Ramos (cell line): ENCODE data around the gene RGN.
"Not testable (repeated sequence)": the region's sequence is repeated elsewhere in the genome, so short reads cannot be mapped to it uniquely, and the experiment has no call there.

Experiments
- in situ Hi-C: fragments of 300-500 bp; cut with MboI; formaldehyde crosslinking; loops from one replicate; pipeline ENCODE4 v1.14.3; 2022; ENCODE audit warnings: low sequenced_read_pairs; ENCODE audit not compliant: unreplicated experiment

The RGN gene

DNA sequence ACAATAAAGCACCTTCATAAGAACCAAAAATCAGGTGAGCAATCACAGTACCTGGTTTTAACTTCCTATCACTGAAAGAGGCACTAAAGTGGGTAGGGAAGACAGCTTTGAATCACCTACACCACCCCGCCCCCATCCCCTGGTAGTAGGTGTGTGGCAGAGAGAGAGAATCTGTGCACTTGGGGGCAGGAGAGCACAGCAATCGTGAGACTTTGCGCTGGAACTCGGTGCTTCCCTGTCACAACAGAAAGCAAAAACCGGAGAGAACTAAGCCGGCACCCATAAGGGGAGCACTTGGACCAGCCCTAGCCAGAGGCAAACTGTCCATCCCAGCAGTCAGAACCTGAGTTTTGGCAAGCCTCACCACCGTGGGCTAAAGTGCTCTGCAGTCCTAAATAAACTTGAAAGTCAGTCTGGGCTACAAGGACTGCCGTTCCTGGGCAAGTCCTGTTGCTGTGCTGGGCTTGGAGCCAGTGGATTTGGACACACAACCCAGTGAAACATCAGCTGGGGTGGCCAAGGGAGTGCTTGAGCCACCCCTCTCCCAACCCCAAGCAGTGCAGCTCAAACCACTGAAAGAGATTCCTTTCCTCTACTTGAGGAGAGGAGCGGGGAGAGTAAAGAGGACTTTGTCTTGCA is 34.2 kb downstream of the RGN start:
- in situ Hi-C loops = no loop called here

DNA sequence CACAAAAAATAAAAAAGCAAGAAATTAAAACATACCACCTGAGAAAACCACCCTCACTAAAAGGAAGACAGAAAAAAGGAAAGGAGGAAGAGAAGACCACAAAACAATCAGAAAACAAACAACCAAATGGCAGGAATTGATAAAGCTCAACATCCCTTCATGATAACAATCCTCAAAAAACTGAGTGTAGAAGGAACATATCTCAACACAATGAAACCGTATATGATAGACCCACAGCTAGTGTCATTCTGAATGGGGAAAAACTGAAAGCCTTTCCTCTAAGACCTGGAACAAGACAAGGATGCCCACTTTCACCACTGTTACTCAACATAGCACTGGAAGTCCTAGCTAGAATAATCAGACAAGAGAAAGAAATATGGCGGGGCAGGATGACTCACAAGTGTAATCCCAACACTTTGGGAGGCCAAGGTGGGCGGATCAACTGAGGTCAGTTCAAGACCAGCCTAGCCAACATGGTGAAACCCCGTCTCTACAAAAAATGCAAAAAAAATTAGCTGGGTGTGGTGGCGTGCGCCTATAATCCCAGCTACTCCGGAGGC is 38.4 kb downstream of the RGN start:
- in situ Hi-C loops = not testable (repeated sequence)

DNA sequence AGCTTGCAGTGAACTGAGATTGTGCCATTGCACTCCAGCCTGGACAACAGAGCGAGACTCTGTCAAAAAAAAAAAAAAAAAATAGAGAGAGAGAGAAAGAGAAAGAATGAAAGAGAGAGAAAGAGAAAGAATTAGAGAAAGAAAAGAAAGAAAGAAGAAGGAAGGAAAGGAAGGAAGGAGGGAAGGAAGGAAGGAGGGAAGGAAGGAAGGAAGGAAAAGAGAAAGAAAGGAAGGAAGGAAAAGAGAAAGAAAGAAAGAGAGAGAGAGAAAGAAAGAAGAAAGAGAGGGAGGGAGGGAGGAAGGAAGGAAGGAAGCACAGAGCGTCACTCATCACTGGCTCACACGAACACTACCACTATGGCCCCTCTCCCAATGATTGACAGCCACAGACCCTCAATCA is 46.2 kb downstream of the RGN start:
- in situ Hi-C loops = not testable (repeated sequence)

DNA sequence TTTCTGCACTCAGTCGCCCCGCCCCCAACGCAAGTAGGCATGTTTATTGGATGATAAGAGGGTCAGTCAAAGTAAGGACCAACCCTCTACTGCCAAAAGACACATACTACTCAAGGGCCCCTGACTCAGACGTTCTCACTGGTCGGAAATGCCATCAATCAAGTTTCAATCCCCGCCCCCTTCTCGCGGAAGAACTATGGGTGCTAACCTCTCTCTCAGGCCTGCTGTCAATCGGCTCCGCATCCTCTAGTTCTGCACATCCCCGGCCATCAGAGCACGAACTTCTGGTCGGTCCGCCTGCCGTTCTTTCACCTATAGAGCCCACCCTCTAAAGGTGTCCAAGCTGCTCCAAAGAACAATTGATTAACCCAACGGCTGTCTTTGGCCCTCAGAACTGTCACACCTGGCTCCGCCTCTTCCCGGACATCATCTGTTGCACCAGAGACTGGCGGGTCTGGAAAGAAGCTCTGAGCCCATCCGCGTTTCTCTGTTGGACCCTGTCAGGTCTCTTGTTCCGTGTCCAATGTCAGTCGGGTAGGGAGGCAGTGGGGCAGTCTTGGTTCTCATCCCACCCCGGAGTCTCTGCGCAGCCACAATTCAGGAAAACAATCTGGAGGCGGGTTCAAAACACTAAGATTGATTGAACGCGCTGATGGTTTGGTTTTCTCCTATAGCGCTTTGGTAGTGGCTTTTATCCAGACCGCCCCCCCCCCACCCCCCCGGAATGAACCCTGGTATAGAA is 51.1 kb downstream of the RGN start:
- in situ Hi-C loops = no loop called here

DNA sequence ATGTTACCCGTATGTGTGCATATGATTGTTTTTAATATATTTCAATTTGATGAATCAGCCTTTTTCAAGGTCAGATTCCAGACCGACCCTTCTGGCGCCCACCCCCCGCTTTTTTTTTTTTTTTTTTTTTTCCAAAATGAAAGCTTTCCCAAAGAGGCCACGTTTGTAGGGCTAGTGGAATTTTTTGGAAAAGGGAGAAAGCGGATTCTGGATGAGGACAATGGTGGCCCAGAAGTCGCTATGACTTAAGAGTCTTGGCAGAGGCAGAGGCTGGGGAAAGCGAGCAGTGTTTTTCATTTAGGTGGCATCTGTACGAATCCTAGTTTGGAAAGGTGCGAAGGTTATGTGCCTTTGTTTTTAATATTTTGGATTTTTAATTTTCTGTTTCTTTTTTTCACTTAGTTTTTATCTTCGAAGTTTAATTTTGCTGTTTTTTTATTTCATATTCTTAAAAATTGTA is 51.7 kb downstream of the RGN start:
- in situ Hi-C loops = no loop called here

DNA sequence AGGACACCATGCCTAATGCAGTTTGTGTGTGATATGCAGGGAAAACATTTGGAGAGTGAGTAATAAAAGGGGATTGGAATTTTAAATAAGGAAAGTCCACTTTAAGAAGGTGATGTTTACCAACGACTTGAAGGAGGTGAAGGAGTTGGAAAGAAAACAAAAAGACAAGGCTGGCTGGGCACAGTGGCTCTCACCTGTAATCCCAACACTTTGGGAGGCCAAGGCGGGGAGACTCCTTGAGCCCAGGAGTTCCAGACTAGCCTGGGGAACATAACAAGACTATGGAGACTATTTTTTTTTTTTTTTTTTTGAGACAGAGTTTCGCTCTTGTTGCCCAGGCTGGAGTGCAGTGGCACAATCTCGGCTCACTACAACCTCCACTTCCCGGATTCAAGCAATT is 55.2 kb downstream of the RGN start:
- in situ Hi-C loops = no loop called here

DNA sequence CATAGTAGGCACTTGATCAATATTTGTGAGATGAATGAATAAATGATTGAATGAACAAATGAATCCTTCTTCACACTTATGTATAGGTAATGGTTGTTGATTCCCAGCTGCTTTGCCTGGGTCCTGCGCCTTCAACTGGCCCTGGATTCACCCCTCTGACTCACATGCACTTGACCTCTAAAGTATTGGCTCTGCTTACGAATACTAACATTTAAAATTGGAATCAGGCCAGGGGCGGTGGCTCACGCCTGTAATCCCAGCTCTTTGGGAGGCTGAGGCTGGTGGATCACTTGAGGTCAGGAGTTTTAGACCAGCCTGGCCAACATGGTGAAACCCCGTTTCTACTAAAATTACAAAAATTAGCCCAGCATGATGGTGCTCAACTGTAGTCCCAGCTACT is 57.4 kb downstream of the RGN start:
- in situ Hi-C loops = not testable (repeated sequence)

DNA sequence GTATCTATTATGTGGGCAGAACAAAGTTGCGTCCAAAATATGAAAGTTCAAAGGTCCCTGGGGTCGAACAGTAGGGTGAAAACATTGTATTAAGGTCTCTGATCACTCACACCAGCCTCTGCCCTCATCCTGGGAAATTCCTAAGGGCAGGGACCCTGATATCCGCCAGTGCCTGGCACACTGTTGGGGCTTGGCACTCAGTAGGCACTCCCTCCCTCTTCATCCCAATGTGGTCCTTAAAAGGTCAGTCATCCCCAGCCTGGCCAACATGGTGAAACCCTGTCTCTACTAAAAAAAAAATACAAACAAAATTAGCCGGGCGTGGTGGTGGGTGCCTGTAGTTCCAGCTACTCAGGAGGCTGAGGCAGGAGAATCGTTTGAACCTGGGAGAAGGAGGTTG is 59.9 kb downstream of the RGN start:
- in situ Hi-C loops = no loop called here
